ENCODE measurements around the gene SLC25A4.

DNA sequence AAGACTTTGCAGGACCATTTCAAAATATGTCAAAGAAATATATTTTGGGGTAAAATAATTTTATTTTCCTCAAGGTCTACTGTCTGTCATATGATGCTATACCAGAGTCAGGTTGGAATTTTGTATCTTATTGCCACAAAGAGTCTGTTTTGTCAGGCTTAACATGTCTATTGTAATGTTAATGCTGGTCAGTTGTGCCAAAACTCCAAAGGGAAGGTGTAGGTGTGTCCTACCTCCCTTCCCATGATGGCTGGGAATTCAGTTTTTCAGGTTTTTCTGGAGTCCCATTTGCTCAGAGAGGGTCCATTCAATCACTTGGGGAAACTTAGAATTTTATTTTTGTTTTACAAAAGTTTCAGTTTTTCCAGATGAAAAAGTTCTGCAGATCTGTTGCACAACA is 33.3 kb upstream of the SLC25A4 start:
- TF ChIP-seq POLR2AphosphoS5 (IDR thresholded peaks at IDR 0.05) = no peak
- TF ChIP-seq POLR2A (IDR thresholded peaks at IDR 0.05) = no peak
